ENCODE data around the gene LGALS3BP. TPM values are rescaled to one million over a fixed set of nuclear protein-coding genes. Genes with fewer than 3 reads are reported as not detected.

LGALS3BP gene
- total and polyA plus RNA-seq, 2 of the 13 experiments (the other 11 are each of a cell fraction or from before 2014, with no cell fraction given), result 137 to 332 TPM

- TF ChIP-seq, protein P1, sequence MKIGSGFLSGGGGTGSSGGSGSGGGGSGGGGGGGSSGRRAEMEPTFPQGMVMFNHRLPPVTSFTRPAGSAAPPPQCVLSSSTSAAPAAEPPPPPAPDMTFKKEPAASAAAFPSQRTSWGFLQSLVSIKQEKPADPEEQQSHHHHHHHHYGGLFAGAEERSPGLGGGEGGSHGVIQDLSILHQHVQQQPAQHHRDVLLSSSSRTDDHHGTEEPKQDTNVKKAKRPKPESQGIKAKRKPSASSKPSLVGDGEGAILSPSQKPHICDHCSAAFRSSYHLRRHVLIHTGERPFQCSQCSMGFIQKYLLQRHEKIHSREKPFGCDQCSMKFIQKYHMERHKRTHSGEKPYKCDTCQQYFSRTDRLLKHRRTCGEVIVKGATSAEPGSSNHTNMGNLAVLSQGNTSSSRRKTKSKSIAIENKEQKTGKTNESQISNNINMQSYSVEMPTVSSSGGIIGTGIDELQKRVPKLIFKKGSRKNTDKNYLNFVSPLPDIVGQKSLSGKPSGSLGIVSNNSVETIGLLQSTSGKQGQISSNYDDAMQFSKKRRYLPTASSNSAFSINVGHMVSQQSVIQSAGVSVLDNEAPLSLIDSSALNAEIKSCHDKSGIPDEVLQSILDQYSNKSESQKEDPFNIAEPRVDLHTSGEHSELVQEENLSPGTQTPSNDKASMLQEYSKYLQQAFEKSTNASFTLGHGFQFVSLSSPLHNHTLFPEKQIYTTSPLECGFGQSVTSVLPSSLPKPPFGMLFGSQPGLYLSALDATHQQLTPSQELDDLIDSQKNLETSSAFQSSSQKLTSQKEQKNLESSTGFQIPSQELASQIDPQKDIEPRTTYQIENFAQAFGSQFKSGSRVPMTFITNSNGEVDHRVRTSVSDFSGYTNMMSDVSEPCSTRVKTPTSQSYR (CRISPR knock-in tag; IDR thresholded peaks at IDR 0.05; ENCODE audit: borderline replicate concordance), result no peak
- no peak for TF ChIP-seq ZNF335 (CRISPR knock-in tag; IDR thresholded peaks at IDR 0.05)
- TF ChIP-seq NKX3-1 (CRISPR knock-in tag; IDR thresholded peaks at IDR 0.05), result no peak
- TF ChIP-seq ZNF678 (CRISPR knock-in tag; IDR thresholded peaks at IDR 0.05), result no peak; the same call in 1 of the 2 replicates
- TF ChIP-seq PAXIP1 (CRISPR knock-in tag; conservative IDR thresholded peaks at IDR 0.05), result peak; percentile 51
- no peak for TF ChIP-seq DNMT1 (CRISPR knock-in tag; IDR thresholded peaks at IDR 0.05)
- TF ChIP-seq, protein P2, sequence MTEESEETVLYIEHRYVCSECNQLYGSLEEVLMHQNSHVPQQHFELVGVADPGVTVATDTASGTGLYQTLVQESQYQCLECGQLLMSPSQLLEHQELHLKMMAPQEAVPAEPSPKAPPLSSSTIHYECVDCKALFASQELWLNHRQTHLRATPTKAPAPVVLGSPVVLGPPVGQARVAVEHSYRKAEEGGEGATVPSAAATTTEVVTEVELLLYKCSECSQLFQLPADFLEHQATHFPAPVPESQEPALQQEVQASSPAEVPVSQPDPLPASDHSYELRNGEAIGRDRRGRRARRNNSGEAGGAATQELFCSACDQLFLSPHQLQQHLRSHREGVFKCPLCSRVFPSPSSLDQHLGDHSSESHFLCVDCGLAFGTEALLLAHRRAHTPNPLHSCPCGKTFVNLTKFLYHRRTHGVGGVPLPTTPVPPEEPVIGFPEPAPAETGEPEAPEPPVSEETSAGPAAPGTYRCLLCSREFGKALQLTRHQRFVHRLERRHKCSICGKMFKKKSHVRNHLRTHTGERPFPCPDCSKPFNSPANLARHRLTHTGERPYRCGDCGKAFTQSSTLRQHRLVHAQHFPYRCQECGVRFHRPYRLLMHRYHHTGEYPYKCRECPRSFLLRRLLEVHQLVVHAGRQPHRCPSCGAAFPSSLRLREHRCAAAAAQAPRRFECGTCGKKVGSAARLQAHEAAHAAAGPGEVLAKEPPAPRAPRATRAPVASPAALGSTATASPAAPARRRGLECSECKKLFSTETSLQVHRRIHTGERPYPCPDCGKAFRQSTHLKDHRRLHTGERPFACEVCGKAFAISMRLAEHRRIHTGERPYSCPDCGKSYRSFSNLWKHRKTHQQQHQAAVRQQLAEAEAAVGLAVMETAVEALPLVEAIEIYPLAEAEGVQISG (CRISPR knock-in tag; IDR thresholded peaks at IDR 0.05), result peak; percentile 87
- no peak for TF ChIP-seq BCLAF1 (IDR thresholded peaks at IDR 0.05)
- peak; percentile 75 for TF ChIP-seq FOXP4 (CRISPR knock-in tag; IDR thresholded peaks at IDR 0.05)
These were observed 29.9 kb upstream of the LGALS3BP start, which contains the start of gene CANT1 (continued) for GRCh38 chr17:79009397-79010303.

All from HepG2 (cell line).